ENCODE results near the gene TBC1D24. TPM values are rescaled to one million over a fixed set of nuclear protein-coding genes. Genes with fewer than 3 reads are reported as not detected.

The TBC1D24 gene
- total RNA-seq, 1 experiment from 2014 or later, result 24.6 TPM

- RAD21 ChIA-PET (ENCODE audit: low non-redundant PET in 1 of 2, low total read pairs in 2 of 2, uncharacterized antibody in 2 of 2, unreplicated experiment in 2 of 2), result no interaction called here
- peaks cover 17% of the 10 kb centered on the region; the same call in 1 of the 2 replicates for H3K79me2 ChIP-seq (ENCODE audit: insufficient read depth, low read length)
- DNase-seq (ENCODE audit: low read depth, low spot score), result no peak
- H3K9ac ChIP-seq (ENCODE audit: low read length), result no peak overlapping the region
- no peaks in the 10 kb centered on the region for H4K20me1 ChIP-seq (ENCODE audit: insufficient read depth)
- H3K9me3 ChIP-seq (ENCODE audit: control insufficient read depth in 1 of 2, insufficient read depth in 1 of 2, low read depth in 1 of 2, low read length in 2 of 2), result no peaks in the 10 kb centered on the region
- intact Hi-C loops (cut with micrococcal nuclease), result no loop called here
- no peaks in the 10 kb centered on the region for H3K9me2 ChIP-seq (ENCODE audit: insufficient read depth)
- no peaks in the 10 kb centered on the region for H3K27me3 ChIP-seq (ENCODE audit: insufficient read depth, low read length)
- no peak overlapping the region for H3K4me3 ChIP-seq (replicated peaks in 1 of 2; ENCODE audit: low read depth in 1 of 2, low read length in 2 of 2)
- no TSS peak for BruUV-seq (replicated peaks)
- ATAC-seq, result no peak
- H3K4me1 ChIP-seq (ENCODE audit: control insufficient read depth in 1 of 2, insufficient read depth in 2 of 2, low read length in 2 of 2), result no peaks in the 10 kb centered on the region
- H3K4me2 ChIP-seq (ENCODE audit: low read length), result no peak overlapping the region
- no peak for TF ChIP-seq ZNF274 (IDR thresholded peaks at IDR 0.05; ENCODE audit: low read depth, low read length)
- TF ChIP-seq YY1 (IDR thresholded peaks at IDR 0.05; ENCODE audit: extremely low read depth, insufficient replicate concordance, low read depth, low read length), result no peak
- TF ChIP-seq SIN3A (IDR thresholded peaks at IDR 0.05; ENCODE audit: low read depth), result no peak
- no peak for TF ChIP-seq EZH2 (IDR thresholded peaks at IDR 0.05)
- no peak for TF ChIP-seq SP1 (IDR thresholded peaks at IDR 0.05; ENCODE audit: low read depth)
- no peak for TF ChIP-seq POLR2AphosphoS5 (IDR thresholded peaks at IDR 0.05; ENCODE audit: low read depth, low read length)
- no peak for TF ChIP-seq SRF (IDR thresholded peaks at IDR 0.05; ENCODE audit: low read depth)
- TF ChIP-seq POLR2A (IDR thresholded peaks at IDR 0.05; ENCODE audit: borderline replicate concordance, extremely low read depth, insufficient read depth, insufficient read length), result no peak
- no peak for TF ChIP-seq CBX3 (IDR thresholded peaks at IDR 0.05; ENCODE audit: low read depth)
- TF ChIP-seq RAD21 (IDR thresholded peaks at IDR 0.05; ENCODE audit: low read depth), result no peak
- no peak for TF ChIP-seq ZFX (IDR thresholded peaks at IDR 0.05)
- TF ChIP-seq ZBTB33 (IDR thresholded peaks at IDR 0.05; ENCODE audit: extremely low read depth, insufficient replicate concordance, low read length), result no peak
- TF ChIP-seq ATF3 (IDR thresholded peaks at IDR 0.05), result no peak
- no peak for TF ChIP-seq FOSL1 (IDR thresholded peaks at IDR 0.05; ENCODE audit: low read depth)
- no peak for TF ChIP-seq TCF7L2 (IDR thresholded peaks at IDR 0.05; ENCODE audit: borderline replicate concordance, extremely low read depth, insufficient read depth, insufficient read length)
- TF ChIP-seq CTCF (IDR thresholded peaks at IDR 0.05 in 2 of 3, conservative IDR thresholded peaks at IDR 0.05 in 1 of 3; ENCODE audit: borderline replicate concordance in 1 of 3, insufficient read depth in 1 of 3, low read depth in 2 of 3, low read length in 2 of 3), result no peak
- H2AFZ ChIP-seq (ENCODE audit: low read depth, low read length, poor library complexity, severe bottlenecking), result no peak overlapping the region
- H3K36me3 ChIP-seq (ENCODE audit: control insufficient read depth in 1 of 2, insufficient read depth in 2 of 2, low read length in 2 of 2), result no peaks in the 10 kb centered on the region; a peak in 1 of 4 replicates
- POLR2A ChIA-PET, result no interaction called here
- CTCF ChIA-PET, result no interaction called here
- H3K27ac ChIP-seq (ENCODE audit: low read depth, low read length), result no peak overlapping the region
Observed at GRCh38 chr16:2494616-2495015, 19.7 kb downstream of the TBC1D24 start.
